GM19328 (cell line): ENCODE results near the gene CORO2B.

Source experiments
- ATAC-seq: cut with Tn5 transposase; IDR thresholded peaks from one replicate; pipeline ENCODE4 v1.9.1; 2021; ENCODE audit warnings: mild to moderate bottlenecking, moderate library complexity; ENCODE audit not compliant: unreplicated experiment

The CORO2B gene, protein sequence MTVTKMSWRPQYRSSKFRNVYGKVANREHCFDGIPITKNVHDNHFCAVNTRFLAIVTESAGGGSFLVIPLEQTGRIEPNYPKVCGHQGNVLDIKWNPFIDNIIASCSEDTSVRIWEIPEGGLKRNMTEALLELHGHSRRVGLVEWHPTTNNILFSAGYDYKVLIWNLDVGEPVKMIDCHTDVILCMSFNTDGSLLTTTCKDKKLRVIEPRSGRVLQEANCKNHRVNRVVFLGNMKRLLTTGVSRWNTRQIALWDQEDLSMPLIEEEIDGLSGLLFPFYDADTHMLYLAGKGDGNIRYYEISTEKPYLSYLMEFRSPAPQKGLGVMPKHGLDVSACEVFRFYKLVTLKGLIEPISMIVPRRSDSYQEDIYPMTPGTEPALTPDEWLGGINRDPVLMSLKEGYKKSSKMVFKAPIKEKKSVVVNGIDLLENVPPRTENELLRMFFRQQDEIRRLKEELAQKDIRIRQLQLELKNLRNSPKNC

DNA sequence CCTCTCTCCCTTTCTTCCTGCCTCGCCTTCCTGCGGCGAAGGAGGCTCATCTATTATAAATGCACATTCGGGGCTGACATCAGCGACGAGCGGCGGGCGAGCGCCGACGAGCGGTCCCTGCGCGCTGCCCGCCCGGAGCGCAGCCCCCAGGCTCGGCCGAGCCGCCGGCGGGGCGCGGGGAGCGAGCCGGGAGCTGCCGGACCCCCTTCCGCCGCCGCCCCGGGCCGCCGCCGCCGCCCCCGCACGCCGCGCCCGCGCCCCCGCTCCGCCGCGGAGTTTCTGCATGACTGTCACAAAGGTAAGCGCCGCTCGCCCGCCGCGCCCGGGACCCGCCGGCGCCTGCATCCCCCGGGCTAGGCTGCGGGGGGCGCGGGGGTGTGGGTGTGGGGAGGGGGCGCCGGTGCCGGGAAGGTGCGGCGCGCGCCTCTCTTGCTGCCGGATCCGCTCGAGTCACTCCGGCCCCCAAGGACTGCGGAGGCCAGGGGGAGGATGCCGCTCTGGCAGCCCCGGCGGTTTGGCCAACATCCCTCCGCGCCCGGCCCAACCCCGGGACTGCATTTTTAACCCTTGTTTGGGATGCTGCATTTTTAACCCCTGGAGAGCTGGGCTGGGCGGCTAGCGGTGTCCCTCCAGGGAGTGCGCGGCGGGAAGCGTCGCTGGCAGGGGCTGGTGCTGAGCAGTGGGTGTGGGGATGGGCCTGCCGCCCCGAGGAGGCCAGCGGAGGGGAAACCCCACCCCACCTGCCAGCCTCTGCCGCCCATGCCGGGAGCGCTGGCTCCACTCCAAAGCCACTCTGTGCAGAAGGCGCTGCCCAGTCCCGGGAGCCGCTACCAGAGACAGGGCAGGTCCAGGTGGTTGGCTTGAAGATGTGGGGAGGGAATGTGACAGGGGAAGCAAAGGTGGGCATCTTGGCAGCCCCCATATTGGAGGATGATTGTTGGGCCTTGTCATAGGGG, at the start of gene CORO2B:
Gene CORO2B (plus strand): TSS at position 14 of the 956 bp plus-strand sequence. CDS start 270 bp downstream, at position 284.
- ATAC-seq = no peak

GRCh38 chr15:68531387-68532179, 47.2 kb upstream of the CORO2B start:
- ATAC-seq = no peak

- ATAC-seq = no peak
These were observed 42.3 kb upstream of the CORO2B start for GRCh38 chr15:68536331-68537095.

DNA sequence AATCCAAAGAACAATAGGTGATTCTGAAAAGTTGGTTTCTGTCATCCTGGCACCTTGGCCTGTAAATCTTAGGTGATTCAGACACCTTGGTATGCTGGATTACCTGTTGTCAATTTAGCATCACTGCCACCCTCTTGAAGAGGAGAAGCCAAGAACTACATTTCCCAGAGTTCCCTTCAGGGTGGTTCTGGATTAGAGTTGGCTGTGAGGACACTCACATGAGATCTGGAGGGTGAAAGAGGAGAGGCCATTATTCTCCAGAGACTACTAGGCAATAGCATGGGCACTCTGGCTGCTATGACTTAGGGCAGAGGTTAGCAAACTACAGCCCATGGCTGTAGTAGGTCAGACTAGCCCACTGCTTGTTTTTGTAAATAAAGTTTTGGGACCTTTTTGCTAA, 41.7 kb upstream of the CORO2B start:
- ATAC-seq = no peak

GRCh38 chr15:68537506-68537905, 41.3 kb upstream of the CORO2B start:
- ATAC-seq = no peak

DNA sequence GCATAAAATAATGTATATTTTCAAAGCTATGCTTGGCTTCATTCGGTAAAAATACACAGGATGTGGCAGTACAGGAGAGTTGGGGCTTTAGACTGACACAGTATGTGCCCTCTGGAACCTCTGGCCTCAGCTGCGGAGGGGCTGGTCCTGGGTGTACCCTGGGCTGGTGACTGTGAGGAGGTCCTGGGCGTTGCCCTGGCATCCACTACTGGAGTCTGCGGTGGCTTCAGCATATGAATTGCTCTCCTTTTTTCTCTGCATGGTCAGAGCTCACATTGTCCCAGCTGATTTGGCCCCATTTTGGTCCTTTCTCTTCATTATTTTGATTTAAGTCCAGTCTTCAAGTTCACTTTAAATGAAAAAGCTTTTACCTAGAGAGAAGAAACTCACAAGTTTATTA, 40.5 kb upstream of the CORO2B start:
- ATAC-seq = no peak

DNA sequence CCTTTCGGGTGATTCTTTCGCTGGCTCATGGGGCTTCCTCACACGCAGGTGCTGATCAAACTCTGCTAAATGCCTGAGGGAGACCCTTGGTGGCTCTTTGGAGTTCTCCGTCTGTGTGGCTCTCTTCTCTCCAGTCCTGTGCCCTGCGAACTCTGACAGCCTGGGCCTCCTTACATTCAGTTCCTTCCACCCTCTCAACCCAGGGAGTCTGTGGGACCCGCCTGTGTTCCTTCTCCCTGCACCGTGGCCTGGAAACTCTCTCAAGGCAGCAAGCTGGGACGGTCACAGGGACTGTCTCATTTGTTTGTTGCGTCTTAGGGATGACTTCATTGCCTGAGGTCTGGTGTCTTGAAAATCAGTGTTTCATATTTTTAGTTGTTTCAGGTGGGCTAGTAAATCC, 37.0 kb upstream of the CORO2B start:
- ATAC-seq = no peak

- ATAC-seq = no peak
These were observed 36.4 kb upstream of the CORO2B start for GRCh38 chr15:68542348-68542747.

DNA sequence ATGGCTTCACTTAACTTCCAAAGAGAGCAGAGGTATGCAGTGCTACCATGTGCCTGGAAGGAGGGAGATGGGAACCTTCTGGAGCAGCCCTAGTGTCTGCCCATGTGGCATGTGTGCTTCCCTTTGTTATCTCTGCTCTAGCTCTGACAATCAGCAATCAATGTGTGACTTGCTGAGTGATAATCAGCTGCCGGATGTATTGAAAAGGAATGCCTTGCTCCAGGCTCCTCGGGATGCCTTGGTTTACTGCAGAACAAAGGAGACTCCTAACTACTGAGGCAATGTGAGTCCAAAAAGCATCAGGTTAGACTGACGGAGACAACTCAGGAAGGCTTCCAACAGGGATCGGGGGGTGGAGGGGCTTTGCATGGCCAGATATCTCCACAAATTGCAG, 36.0 kb upstream of the CORO2B start:
- no peak for ATAC-seq

GRCh38 chr15:68543165-68544008, 35.4 kb upstream of the CORO2B start:
- no peak for ATAC-seq

DNA sequence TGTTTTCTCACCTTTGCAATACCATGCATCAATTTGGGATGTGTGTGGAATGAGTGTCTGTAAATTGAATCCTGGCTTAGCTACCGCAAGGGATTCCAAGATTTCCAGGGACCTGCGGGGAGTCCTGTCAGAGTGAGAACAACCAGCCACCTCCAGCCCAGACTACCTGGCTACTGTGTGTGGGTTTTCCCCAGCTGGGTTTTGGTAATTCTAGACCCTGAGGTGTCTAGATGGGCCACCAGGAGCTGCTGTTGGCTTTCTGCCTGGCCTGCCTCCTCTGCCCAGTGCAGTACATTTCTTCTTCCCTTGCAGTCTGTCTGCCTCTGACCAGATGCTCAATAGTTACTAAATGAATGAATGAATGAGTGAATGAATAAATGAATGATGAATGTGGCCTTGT, 32.5 kb upstream of the CORO2B start:
- no peak for ATAC-seq

DNA sequence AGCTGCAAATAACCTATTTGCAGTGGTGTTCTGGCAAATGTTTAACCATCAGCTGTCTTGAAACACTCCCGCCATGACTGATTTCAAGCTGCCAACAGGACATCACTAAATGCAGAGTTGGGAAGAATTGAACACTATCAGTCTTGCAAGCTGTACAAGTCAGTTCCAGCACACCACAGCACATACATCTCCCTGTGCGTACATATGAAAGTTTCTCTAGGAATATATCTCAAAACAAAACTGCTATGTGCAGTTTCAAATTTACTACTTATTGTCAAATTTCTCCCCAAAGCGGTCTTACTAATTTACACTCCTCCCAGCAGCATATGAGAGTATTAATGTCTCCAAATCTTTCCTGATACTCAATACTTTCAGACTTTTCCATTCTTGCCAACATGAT, 30.4 kb upstream of the CORO2B start:
- ATAC-seq = no peak

DNA sequence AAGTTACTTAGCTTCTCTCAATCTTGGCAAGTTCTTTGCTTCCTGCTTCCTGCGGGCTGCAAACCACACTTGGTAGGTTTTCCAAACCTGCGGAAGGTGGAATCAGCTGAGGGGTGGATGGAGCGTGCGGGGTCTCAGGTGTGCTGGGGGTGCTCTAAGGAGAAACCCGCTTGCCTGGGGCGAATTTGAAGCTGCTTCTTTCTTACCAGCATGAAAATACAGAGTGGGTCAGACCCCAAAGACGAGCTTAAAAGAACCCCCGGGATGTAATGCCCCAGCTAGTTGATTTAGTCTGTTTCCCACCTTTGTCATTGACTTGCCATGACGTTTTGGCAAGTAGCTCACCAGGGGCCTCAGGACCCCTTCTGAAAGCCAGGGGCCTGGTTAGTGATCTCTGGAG, 28.8 kb upstream of the CORO2B start:
- no peak for ATAC-seq

DNA sequence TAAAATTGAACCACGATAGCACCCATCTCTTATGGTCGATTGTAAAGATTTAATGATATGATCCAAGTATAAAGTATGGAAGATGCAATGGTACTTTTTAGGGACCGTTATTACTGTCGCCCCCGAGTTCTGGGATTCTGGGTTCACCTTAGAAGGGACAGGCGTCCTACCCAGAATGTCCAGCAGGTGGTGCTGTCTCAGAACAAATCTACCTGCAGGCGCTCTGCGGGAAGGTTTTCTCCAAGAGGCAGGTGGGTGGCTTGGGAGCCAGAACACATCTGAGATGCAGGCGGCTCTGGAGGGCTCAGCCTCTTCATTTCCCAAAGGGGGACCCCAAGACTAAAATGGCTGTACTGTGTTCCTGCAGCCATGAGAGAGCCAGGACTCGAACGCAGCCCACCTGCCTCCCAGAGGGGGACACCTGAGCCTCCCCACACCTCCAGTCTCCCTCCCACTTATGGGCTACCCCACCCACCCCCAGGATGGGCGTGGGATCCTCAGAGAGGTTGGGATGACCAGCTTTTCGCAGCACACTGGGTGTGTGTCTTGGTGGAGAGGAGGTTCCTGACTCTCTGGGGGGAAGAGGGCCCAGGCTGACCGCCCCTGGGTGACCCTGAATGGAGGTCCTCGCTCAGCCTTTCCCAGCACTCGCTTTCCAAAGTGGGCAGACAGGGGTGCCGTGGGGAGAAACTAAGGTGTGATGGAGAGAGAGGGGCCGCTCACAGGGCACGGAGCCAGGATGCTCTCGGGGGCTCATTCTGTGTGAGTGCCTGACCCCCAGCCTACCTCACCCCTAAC, 28.1 kb upstream of the CORO2B start:
- no peak for ATAC-seq

- ATAC-seq = no peak
These were observed 27.5 kb upstream of the CORO2B start for GRCh38 chr15:68551296-68551635.

DNA sequence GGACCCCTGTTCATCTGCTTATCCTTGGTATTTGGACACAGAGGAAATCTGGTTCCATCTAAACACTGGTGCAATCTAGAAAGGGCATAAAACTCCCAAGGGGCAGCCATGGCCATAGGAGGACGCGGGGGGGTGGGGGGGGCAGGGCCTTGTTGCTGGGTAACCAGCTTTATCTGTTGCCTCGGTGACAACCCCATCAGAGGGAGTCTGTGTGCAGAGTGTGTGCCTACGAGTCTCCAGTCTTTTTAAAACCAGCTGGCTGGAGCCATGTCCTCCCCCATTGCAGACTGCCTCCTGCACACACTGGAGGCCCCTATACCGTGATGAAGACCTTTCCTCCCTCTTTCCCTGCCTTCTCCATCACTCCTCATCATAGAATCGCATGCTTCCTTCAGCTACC, 26.4 kb upstream of the CORO2B start:
- ATAC-seq = no peak

- ATAC-seq = no peak
These were observed 26.0 kb upstream of the CORO2B start for GRCh38 chr15:68552773-68553172.

DNA sequence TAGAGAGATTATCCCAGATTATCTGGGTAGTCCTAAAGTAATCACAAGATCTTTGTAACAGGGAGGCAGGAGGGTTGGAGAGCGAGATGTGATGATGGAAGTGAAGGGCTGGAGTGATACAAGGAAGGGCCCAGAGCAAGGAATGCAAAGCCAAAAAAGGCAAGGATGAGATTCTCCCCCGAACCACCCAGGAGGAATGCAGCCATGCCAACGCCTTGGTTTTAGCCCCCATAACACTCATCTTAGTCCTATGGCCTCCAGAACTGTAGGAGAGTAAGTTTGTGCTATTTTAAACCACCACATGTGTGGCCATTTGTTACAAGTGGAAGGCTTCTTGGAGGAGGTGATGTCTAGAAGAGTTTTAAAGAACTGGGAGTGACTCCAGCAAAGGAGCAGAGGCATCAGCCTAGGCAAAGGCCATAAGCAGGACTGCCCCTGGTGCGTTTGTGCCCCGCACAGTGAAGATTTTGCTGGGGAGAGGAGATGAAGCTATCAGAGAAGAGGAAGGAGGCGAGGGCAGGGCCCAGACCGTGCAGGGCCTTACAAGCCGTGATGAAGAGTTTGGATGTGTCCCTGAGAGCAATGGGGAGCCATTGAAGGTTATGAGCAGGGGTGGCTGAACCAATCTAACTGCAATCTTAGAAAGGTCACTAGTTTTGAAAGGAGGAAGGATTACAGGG, 25.3 kb upstream of the CORO2B start:
- no peak for ATAC-seq
